ENCODE measurements around the gene CDKN2B-AS1.
"Not testable (repeated sequence)": the region's sequence is repeated elsewhere in the genome, so short reads cannot be mapped to it uniquely, and the experiment has no call there.

Gene CDKN2B-AS1

DNA sequence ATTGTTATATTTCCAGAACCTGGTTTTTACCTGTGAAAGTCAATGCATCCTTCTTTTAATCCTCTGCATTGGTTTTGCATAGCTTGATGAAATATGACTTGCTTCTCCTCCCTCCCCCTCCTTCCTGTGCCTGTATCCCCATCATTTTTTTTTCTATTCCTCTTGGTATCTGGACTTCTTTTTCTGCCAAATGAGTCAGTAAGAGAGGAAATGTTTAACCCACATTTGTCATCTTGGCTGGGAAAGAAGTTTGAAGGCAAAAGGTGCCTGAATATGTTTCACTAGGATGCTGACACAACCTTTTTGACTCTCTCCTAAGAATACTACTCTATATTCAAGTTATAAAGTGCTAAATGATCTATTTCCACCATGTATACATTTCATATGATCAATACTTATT lies 50.0 kb downstream of the CDKN2B-AS1 start:
- peak; percentile 17 for DNase-seq (ENCODE audit: low spot score)

DNA sequence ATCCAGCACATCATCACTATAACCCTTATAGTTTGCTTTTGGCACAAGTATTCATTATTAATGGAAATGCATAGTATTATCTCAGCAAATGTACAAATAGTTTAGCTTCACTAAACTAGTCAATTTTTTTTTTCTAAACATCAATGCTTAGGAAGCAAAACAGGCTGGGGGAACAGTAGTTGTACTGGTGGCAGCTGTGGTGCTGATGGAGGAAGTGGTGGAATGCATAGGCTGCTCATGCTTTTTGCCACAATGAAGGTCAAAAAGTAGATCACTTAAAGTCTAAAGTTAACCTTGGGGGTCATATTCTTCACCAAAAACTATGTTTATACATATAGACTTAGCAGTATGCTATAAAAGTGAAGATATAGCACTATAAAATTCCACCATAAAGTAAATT lies 50.8 kb downstream of the CDKN2B-AS1 start:
- DNase-seq (ENCODE audit: low spot score), result no peak

DNA sequence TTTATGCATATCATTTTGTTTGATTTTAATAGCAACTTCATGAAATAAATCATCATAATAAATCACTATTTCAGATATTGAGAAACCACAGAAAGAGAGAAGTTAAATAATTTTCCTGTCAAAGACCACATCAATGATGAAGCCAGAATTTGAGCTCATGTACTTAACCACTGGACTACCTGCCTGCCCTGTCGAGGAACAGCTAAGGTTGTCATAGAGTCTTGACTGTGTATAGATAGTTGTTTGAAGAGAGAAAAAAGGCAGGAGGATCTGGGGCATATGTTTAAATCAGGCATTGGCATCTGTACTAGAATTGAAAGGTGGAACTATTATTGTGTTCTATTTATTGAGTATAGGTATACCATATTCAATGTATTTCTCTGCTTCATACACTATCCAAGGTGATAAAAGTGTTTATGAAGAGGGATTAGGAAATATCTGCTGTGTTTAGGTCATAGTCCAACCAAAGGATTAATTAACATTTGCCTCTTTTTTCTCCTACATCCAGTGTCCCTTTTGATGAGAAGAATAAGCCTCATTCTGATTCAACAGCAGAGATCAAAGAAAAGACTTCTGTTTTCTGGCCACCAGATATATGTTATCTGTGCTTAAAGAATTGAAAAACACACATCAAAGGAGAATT lies 51.8 kb downstream of the CDKN2B-AS1 start:
- DNase-seq (ENCODE audit: low spot score), result no peak

DNA sequence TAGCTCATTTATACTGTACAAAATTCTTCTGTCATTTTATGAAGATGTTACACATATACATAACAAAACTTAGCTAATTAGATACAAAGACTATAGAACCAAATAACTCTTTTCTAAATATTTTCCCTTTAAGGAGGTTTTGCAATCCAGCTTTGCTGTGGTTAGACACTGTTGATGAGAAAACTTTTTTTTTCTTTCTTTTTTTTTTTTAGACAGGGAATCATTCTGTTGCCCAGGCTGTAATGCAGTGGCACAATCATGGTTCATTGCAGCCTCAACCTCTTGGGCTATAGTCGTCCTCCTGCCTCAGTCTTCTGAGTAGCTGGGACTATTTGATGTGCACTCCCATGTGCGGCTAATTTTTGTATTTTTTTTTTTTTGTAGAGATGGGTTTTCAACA lies 53.0 kb downstream of the CDKN2B-AS1 start:
- DNase-seq (ENCODE audit: low spot score), result no peak

DNA sequence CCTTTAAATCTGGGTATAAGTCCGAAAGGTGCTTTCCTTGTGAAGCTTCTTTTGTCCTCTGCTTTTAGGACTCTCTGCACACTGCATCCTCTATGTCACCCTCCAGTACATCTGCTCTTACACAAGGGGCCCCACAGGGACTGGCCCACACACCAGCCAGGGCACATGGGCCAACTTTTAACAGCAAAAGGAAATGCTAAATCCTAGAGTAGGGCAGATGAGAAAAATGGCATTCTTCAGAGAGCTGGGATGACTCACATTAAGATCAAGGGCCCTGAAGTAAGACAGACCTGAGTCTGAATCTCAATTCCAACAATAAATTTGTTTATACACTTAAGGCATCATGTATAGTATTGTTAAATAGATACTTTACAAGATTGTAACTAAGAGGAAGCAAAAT lies 54.8 kb downstream of the CDKN2B-AS1 start:
- no peak for DNase-seq (ENCODE audit: low spot score)

DNA sequence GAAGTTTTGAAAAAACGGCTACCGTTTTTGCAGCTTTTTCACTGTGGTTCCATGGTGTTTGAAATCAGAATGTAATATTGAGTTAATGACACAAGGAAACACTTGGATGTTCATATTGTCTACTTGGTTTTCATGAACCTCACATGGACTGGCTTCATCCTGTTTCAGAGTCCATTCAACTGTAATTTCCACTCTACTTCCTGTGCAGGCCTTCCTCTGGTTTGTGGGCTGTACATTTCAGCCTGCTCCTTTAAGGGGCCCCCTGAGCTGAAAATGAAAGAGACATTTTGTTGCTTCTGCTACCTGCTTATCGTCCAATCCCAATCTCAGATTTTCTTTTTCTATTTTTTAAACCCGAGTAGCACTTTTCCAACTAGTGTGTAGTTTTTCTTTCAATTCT lies 56.3 kb downstream of the CDKN2B-AS1 start:
- no peak for DNase-seq (ENCODE audit: low spot score)

DNA sequence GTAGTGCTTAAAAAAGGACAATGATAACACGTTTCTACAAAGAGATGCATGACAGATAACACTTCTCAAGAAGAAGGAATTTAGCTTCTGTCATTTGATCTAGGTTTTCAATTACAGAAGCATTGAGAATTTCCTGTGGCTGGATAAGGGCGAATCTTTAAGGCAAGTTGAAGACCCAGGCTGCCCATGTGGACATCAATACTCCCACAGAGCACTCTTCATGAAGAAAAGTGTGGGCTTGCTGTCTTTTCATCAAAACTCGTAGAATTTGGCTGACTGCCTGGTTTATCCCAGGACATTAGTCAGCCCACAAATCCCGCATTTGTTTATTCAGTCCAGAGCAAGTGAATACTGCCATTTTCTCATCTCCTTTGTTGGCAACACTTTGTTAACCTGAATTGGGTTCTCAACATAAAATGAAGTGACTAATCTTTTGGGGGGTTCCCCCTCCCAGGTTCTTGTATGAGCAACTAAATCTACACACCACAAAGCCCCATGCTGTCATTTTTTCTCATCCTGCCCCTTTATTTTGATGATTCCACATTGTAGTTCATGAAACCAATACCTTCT lies 57.9 kb downstream of the CDKN2B-AS1 start:
- DNase-seq (ENCODE audit: low spot score), result peak; percentile 36

DNA sequence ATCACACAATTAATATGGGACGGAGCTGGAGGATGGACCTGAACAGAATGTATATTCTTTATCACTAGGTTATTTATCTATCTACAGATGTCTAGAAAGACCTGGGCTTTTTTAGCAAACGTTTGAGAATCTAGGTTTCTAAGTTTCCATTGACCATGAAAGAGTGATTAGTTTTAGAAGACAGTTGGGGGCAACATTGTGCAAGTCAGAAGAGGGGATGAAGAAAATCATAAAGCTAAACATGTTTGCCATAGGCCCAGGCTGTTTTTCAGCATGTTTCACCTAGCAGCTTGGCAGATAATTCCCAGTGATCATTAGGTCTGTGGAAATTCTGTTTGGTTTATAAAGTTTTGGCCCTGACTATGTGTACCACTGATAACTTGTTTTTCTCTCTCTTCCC lies 58.6 kb downstream of the CDKN2B-AS1 start:
- DNase-seq (ENCODE audit: low spot score), result no peak

DNA sequence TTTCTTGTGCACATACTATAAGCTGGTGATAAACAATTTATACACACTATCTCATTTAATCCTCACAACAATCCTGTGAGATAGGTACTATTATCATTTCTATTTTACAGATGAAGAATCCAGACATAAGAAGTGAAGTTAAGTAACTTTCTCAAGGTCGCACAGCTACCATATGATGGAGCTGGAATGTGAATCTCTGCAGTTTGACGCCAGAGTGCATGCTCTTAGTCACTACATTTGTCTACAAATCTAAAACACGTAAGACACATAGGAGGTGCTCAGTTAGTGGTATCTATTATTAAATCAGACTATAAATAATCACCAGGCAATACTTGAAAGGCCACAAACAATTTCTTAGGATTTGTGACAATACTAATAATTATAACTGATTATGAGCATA lies 59.5 kb downstream of the CDKN2B-AS1 start:
- DNase-seq (ENCODE audit: low spot score), result no peak

DNA sequence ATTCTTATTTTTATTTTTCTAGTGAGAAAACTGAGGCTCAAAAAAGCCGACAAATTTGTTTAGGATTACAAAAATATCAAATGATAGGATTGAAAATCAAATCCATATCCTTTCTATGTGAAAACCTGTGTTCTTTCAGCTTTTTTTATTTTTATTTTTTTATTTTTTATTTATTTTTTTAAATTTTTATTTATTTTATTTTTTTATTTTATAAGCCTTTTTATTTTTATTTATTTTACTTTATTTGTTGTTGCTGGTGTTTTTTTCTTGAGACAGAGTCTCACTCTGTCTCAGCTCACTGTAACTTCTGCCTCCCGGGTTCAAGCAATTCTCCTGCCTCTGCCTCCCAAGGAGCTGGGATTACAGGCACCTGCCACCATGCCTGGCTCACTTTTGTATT lies 59.9 kb downstream of the CDKN2B-AS1 start:
- DNase-seq (ENCODE audit: low spot score), result no peak

DNA sequence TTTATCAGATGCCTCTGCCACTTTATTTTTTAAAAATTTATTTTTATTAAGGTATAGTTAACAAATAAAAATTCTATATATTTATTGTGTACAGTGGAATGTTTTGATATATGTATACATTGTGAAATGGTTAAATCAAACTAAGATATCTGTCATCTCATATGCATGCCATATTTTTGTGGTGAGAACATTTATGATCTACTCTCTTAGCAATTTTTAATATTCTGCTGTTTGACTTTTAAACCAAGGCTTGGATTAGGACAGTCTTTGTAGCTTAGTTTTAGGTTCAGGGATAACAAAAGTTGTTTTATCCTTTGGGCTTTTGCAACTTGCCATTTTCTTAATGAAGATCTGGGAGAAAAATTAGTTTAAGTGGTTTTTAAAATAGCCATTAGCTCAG lies 60.5 kb downstream of the CDKN2B-AS1 start:
- DNase-seq (ENCODE audit: low spot score), result no peak

DNA sequence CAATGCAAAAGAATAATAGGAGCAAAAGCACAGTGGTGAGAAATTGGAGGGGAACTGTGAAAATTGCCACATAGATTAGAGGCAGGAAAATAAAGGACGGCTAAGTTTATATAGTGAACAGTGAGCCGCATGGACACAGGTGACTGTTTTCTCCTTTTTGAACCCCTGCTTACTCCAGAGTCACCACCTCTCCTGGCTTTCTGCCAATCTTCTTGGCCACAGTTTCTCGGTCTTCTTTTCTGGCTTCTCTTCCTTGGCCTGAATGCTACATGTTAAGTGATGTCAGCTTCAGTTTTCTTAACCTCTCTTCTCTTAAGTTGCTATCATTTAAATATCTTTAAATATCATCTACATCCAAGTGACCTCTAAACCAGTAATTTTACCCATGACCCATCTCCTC lies 61.8 kb downstream of the CDKN2B-AS1 start:
- no peak for DNase-seq (ENCODE audit: low spot score)

DNA sequence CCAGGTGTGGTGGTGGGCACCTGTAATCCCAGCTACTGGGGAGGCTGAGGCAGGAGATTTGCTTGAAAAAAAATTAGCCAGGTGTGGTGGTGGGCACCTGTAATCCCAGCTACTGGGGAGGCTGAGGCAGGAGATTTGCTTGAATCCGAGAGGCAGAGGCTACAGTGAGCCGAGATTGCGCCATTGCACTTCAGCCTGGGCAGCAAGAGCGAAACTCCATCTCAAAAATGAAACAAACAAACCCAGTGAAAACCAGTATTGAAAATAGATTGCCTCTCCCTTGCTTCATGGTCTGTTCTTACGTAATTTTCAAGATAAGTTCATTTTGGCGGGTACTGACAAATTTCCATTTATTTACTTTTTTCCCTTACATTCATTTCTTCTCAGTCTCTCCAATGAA lies 63.4 kb downstream of the CDKN2B-AS1 start:
- not testable (repeated sequence) for DNase-seq (ENCODE audit: low spot score)

DNA sequence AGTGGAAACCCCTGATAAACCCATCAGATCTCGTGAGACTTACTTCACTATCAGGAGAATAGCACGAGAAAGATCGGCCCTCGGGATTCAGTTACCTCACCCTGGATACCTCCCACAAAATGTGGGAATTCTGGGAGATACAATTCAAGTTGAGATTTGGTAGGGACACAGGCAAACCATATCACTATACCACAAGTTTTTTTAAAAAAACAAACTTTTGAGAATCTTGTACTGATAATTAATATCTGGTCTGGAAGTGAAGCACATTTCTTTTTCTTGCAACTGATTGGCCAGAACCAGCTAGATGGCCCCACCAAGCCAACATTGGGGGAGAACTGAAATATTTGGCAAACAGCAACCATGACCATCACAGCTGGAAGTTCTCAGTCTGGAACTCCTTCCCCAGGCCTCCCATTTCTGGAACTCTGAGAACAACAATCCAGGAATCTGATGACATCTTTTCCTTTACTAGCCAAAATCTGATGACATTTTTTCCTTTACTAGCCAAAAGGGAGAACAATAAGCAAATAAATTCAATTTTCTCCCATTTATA lies 66.3 kb downstream of the CDKN2B-AS1 start:
- DNase-seq (ENCODE audit: low spot score), result no peak

DNA sequence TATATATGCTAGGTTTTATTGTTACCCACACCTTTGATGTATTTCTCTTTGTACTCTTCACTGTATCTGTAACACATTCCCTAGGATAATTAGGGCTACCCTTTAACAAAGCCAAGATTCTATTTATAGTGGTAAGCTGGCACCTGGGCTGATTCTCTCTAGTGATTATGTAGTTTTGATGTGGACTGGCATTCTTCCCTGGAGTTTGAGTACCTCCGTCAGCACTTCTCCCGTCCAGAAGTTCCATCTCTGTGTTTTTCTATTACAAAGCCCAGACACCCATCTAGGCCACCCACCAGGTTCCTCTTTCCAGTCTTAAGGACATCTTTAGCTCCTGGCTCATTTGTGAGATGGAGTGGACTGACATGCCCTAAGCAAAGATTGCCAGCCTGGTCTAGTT lies 70.4 kb downstream of the CDKN2B-AS1 start:
- DNase-seq (ENCODE audit: low spot score), result no peak

DNA sequence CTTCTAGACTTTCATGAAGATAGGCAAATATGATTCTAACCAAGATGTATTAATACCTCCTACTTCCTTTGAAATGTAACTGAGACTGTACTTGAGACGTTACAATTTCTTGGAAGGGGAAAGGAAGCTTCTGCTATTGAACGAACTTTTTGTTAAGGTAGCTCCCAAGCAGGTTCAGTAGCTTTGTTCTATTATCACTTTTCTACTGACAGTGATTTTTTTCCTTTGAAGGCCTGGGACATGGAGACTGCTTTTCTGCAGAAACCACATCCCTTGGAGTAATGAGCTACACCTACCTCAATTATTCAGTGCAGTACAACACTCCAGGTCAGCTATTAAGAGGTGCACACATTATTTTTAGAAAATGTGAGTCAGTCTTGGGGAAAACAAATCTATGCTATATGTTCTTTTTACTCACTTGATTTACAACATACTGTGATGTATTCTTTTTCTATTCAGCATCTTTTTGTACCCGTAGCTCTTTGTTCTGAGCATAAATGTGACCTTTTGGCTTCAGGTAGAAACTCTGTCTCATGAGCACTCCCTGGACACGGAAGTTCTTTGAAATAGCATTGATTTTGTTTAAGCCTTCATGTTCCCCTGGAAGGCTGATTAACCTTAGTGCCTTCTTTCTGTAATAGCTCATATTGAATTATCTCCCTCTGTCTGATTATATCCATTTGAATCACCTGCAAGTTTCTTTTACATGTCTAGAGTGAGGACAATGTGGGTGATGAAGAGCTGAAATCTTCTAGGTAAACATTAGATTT lies 71.0 kb downstream of the CDKN2B-AS1 start:
- DNase-seq (ENCODE audit: low spot score), result no peak

DNA sequence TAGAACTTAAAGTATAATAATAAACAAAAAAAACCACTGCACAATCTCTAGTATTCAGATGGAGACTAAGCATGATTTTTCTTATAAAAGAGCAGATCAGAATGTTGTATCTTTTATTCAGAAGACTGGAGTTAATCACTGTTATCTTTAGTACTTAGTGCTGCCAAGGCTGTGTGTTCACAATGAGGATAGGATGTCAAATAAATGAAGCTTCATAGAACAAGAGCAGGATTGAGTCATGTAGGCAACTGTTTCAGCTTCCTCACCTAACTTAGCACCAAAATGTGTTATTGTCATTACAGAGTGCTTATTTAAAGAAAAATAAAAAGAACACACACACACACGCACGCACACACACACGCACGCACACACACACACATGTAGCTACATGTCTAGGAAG lies 72.6 kb downstream of the CDKN2B-AS1 start:
- no peak for DNase-seq (ENCODE audit: low spot score)

DNA sequence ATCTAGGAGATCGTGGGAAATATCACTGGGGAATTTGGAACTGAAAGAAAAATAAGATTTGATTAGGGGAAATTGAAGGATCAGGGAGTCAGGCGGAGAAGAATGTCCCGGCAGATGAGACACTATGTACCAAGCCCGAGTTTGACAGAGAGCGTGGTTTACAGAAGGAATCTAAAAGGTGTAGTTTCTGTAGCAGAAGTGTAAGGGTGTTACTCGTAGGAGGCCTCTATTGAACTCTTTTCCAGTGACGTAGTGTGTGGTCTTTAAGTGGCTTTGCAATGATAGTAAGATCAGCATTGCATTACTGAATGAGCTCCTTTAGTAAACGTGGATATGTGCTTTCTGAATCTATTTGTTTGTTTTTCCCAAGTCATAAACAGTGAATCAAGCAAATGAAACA lies 73.8 kb downstream of the CDKN2B-AS1 start:
- no peak for DNase-seq (ENCODE audit: low spot score)

DNA sequence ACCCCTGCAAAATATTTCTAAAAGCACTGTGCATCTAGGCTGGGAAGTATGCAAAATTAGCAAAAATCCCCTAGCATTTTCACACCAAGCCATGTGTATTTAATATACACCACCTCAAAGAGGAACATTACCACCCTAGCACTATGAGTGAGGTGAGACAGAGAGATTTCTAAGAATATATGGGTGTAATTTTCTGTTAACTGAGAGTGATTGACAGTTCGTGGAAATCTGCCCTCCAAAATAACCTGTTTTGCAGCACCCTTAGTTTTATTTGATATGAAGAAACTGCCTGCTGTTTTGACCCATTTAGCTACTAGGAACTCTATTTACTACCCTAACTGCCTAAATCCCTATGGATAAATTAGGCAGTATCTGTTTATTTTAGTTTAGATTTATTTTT lies 78.8 kb downstream of the CDKN2B-AS1 start:
- DNase-seq (ENCODE audit: low spot score), result no peak

DNA sequence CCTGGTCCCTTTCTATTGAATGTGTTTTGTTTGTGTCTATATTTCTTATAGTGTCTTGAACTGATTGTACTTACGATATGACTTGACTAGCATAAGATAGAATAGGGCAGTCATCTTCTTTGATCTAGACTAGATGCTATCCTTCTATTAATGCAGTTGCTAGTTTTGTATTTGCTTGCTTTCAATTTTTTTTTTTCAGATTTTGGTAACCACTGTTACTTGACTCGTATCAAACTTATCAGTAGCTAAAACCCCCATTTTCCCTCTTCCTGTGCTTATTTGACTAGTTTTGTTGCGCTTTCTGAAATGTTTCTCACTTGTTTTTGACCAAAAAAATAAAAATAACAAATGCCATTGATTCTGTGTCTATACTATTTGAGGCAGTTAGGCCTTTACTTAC lies 83.5 kb downstream of the CDKN2B-AS1 start:
- no peak for DNase-seq (ENCODE audit: low spot score)

DNA sequence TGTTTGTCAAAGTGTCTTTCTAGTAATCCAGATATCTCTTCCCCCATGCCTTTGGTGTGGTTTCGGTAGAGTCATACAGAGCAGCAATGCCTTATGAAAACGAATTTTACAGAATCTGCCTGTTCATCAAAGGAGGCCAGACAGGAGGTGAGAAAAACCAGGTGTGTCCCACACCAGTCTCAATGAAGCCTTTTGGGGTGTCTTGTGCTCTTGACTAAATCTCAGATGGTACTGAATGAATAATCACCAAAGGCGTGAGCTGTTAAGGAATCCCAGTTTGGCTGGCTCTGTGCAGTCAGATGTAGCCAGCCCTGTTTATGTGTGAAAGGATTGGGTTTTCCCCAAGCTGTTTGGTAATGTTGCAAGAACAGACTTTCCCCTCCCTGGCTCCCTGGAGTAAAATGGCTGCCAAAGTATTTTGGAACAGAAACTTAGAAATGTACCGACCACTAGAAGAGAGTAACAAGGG lies 85.3 kb downstream of the CDKN2B-AS1 start:
- no peak for DNase-seq (ENCODE audit: low spot score)

DNA sequence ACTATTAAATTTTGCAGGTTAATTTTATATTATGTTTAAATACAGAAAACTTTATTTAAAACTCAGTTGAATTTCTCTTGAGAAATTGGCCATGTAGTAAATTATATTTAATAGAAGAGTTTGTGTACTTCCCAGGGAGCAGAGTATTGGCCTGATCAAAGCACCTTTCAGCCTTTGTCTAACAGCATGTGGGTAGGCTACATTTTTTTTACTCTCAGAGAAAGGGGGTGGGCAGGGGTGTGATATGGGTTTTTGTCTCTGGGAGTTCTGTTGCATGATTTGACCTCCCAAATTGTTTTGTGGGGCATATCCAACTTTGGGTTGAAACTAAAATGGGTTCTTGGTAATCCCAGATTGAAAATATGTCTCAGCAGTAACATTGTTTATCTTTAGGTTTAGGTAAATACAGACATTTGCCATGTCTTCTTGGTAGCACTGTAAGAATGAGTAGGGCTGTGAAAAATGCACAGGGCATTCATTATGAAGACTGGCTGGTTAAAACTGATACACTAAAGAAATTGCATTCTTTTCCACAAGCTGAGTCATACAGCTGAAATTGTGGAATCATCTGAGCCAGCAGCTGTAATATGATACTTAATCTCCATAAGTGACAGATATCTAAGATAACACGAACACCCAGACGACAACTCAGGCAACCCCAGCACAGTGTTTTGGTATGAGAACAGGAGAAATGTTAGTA lies 89.9 kb downstream of the CDKN2B-AS1 start:
- DNase-seq (ENCODE audit: low spot score), result peak; percentile 59

Measured in hepatic stellate cell (primary cell).